HG02885 (cell line): ENCODE data around the gene ARMC9.
"Not testable (repeated sequence)": the region's sequence is repeated elsewhere in the genome, so short reads cannot be mapped to it uniquely, and the experiment has no call there.

Experiments used
- ATAC-seq: cut with Tn5 transposase; IDR thresholded peaks from one replicate; pipeline ENCODE4 v1.9.1; 2021; ENCODE audit warnings: mild to moderate bottlenecking; ENCODE audit not compliant: unreplicated experiment, poor library complexity

The ARMC9 gene

GRCh38 chr2:231393149-231394131, 195.0 kb downstream of the ARMC9 start:
- ATAC-seq: peak; percentile 41

GRCh38 chr2:231394211-231395141, 196.0 kb downstream of the ARMC9 start:
- ATAC-seq: peak; percentile 47

- peak; percentile 20 for ATAC-seq
Measured at GRCh38 chr2:231395188-231396057, 197.0 kb downstream of the ARMC9 start, which contains the start of gene B3GNT7. B3GNT7 (plus strand) TSS chr2:231395710; CDS start chr2:231395804, 94 bp downstream.

GRCh38 chr2:231396058-231396821, 197.8 kb downstream of the ARMC9 start:
- no peak for ATAC-seq

- no peak for ATAC-seq
Measured at GRCh38 chr2:231397011-231397927, 198.8 kb downstream of the ARMC9 start.

- ATAC-seq: no peak
Measured at GRCh38 chr2:231397928-231398294, 199.5 kb downstream of the ARMC9 start.

- ATAC-seq: no peak
Measured at GRCh38 chr2:231398585-231398984, 200.2 kb downstream of the ARMC9 start.

GRCh38 chr2:231399046-231399852, 200.8 kb downstream of the ARMC9 start:
- no peak for ATAC-seq

GRCh38 chr2:231399853-231400680, 201.6 kb downstream of the ARMC9 start:
- ATAC-seq: no peak

- ATAC-seq: not testable (repeated sequence)
Measured at GRCh38 chr2:231400681-231401080, 202.2 kb downstream of the ARMC9 start.

- ATAC-seq: not testable (repeated sequence)
Measured at GRCh38 chr2:231401101-231401500, 202.7 kb downstream of the ARMC9 start.

- not testable (repeated sequence) for ATAC-seq
Measured at GRCh38 chr2:231403421-231404182, 205.2 kb downstream of the ARMC9 start.

- not testable (repeated sequence) for ATAC-seq
Measured at GRCh38 chr2:231404183-231404578, 205.8 kb downstream of the ARMC9 start.

- not testable (repeated sequence) for ATAC-seq
Measured at GRCh38 chr2:231405601-231406367, 207.4 kb downstream of the ARMC9 start.

- ATAC-seq: not testable (repeated sequence)
Measured at GRCh38 chr2:231407686-231408085, 209.3 kb downstream of the ARMC9 start.
